GM19023 (cell line): ENCODE results near the gene JUNB.
"Not testable (repeated sequence)": the region's sequence is repeated elsewhere in the genome, so short reads cannot be mapped to it uniquely, and the experiment has no call there.

Experiments used
- ATAC-seq: cut with Tn5 transposase; IDR thresholded peaks from one replicate; pipeline ENCODE4 v1.9.1; 2021; ENCODE audit warnings: mild to moderate bottlenecking, moderate library complexity; ENCODE audit not compliant: unreplicated experiment

Gene JUNB

DNA sequence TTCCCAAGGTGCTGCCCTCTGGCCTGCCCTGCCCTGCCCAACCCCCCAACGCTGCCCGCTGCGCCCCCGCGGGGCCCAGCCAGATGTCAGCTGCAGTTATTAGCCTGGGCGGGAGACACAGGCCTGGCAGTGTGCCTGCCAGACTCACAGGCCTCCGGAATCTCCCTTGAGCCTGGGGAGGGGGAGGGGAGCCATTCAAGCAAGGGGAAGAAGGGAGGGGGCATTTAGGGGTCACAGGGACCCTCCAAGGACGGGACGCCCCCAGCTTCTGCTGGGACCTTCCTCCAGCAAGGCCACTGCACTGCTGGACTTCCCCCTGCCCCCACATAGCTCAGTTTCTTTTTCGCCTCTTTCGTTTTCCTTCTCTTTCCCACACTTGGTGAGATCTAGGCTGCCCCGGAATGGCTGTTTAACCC lies 2.6 kb upstream of the JUNB start:
- no peak for ATAC-seq

DNA sequence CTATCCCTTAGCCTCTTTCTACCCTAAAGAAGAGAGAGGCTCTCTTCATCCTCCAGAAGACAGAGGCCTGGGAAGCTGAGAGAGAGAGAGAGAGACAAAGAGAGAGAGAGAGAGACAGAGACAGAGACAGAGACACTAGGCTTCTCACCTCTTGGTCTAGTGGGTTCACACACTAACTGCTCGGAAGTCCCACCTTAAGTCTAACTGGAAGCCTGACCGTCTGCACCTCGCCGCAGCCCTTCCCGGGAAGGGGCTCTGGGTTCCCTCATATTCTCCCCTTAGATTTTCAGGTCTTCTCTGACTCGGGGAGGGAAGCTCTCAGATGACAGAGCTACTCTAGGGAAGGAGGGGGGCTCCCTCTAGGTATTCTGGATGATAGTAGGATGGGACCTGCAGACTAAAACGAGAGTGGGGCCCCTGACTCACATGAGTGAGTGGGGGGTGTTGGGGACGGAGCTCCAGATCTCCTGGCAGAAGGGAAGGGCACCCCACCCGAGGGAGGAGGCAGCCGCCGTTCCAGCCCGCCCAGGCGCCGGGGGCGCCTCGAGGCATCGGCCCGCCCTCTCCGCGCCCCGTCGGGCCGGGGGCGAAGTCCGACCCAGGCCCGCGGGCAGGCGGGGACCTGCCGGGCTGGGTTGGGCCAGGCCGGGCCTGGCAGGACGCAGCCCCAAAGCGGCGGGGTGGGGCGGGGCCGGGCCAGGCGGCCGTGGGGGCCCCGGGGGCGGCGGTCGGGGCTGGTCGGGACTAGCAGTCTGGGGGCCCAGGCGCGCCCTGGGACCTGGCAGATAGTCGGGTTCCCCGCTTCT lies 2.0 kb upstream of the JUNB start:
- no peak for ATAC-seq

DNA sequence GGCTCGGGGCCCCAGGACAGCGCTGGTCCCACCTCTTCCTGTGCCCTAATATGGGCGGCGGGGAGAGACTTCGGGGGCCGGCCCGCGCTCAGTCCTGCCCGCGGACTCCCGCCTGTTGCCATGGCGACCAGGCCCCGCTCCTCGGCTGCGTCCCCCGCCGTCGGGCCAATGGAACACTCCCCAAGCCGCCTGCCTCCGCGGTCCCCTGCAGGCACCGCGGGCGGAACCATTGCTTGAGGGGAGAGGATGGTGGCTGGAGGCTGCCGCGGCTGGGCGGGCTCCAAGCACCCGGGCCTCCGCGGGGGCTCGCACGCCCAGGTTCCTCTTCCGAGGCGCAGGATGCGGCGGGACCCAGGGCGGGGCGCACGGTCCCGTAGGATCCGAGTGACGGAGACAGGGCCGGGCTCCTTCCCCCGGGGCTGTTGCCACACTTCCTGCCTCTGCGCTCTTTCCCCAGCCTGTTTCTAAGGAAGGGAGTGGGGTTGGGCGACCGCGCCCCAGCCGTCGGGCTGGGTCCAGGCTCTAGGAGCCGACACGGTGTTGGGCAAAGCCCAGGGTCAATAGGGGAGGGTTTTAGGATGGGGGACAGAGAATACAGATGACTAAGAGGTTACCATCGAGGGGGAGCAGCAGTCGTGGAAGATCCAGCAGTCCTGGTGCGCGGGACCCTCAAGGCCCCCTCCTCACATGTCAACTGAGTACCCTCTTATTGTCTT lies 1.2 kb upstream of the JUNB start:
- peak; percentile 38 for ATAC-seq

DNA sequence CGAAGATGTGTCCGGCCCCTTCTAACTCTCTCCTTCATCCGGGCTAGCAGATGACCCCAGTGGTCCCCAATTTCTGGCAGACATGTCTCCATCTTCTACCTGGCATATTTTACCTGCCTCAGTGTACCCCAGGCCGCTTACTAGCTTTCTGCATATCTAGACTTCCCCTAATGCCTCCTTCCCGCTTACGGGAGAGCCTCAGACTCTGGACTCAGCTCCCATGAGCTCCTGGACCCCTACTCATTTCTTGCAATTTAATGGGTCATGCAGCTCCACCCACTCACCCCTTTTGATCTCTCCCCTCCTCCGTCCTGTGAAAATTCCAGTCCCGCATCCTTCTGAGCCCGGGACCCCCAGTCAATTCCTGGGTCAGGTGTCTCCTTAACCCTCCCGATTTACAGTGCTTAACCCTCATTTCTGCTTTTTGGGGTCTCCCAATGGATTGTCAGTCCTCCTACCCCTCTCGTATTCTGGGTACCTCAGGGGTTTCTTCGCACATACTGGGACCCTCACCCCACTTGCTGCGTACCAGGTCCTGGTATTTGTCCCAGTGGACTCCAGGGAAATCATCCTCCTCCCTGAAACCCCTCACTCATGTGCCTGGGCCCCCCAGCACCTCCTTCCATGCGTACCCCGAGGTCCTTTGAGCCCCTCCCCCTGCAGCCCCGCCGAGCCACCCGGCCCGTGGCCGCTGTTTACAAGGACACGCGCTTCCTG lies 500 bp upstream of the JUNB start:
- ATAC-seq: no peak

DNA sequence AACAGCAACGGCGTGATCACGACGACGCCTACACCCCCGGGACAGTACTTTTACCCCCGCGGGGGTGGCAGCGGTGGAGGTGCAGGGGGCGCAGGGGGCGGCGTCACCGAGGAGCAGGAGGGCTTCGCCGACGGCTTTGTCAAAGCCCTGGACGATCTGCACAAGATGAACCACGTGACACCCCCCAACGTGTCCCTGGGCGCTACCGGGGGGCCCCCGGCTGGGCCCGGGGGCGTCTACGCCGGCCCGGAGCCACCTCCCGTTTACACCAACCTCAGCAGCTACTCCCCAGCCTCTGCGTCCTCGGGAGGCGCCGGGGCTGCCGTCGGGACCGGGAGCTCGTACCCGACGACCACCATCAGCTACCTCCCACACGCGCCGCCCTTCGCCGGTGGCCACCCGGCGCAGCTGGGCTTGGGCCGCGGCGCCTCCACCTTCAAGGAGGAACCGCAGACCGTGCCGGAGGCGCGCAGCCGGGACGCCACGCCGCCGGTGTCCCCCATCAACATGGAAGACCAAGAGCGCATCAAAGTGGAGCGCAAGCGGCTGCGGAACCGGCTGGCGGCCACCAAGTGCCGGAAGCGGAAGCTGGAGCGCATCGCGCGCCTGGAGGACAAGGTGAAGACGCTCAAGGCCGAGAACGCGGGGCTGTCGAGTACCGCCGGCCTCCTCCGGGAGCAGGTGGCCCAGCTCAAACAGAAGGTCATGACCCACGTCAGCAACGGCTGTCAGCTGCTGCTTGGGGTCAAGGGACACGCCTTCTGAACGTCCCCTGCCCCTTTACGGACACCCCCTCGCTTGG lies 966 bp downstream of the JUNB start:
- no peak for ATAC-seq

DNA sequence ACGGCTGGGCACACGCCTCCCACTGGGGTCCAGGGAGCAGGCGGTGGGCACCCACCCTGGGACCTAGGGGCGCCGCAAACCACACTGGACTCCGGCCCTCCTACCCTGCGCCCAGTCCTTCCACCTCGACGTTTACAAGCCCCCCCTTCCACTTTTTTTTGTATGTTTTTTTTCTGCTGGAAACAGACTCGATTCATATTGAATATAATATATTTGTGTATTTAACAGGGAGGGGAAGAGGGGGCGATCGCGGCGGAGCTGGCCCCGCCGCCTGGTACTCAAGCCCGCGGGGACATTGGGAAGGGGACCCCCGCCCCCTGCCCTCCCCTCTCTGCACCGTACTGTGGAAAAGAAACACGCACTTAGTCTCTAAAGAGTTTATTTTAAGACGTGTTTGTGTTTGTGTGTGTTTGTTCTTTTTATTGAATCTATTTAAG lies 1.6 kb downstream of the JUNB start:
- ATAC-seq: no peak

DNA sequence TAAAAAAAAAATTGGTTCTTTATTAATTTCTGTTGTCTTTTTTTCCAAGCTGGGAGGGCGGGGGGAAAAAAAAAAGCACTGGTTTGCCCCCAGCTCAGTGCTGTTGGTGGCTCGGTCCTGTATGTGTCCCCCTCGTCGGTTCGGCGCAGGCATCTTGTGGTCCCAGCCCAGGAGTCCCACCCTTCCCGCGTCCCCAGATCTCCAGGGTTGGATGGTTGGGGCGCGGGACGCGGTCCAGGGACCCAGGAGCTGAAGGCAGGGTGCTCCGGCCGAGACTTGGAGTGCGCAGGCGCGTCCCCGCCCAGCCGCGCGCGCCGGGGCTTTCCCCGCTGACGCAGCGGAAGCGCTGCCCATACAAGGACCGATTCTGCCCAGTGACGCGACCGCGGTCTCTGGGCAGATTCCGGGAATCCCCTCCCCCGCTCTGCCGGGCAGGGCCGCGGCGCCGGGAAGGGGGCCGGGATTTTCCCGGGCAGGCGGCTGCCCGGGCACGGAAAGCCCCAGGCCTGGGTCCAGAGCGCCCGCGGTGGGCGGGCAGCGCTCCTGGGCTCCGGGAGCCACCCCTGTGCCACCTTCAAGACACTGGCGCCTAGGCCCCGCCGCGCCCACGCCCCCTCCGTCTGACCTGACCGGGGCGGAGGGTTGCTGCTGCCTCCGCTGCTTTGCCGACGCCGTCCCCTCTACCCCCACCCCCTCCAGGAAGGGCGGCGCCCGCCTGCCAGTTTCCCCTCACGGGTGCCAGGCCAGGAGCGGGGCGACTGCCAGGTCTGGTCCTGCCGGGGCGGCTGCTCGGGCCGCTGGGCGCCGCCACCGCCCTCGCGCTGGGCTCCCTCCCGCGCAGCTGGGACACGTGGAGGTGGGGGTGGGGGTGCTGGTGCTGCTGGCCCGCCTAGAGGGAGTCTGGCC lies 2.3 kb downstream of the JUNB start:
- peak; percentile 31 for ATAC-seq

DNA sequence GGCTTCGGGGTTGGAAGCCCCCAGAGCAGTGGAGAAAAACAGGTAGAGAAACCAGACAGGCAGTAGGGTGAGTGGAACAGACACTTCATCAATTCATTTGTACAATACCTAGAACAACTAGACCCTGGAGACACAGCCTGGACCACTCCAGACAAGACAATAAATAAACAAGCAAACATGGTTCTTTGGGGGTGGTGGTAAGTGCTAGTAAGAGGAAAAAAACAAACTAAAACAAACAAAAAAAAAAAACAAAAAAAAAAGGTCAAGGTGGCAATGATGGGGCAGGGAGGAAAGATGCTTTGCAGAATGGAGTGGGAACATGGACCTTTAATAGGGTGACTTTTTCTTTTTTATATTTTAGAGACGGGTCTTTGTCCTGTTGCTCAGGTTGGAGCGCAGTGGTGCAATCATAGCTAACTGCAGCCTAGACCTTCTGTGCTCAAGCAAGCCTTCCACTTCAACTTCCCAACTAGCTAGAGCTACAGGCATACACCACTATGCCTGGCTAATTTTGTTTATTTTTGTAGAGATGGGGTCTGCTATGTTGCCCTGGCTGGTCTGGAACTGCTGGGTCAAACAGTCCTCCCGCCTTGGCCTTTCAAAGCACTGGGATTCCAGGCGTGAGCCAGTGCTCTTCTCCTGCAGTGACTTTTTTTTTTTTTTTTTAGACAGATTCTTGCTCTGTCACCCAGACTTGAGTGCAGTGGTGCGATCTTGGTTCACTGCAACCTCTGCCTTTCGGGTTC lies 3.1 kb downstream of the JUNB start:
- no peak for ATAC-seq

DNA sequence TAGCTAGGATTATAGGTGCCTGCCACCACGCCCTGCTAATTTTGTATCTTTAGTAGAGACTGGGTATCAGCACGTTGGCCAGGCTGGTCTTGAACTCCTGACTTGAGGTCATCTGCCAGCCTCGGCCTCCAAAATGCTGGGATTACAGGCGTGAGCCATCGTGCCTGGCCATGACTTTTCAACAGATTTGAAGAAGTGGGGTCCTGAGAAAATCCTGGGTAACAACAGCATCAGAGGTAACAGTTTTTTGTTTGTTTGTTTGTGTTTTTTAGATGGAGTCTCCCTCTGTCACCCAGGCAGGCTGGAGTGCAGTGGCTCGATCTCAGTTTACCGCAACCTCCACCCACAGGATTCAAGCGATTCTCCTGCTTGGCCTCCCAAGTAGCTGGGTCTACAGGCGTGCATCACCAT lies 3.7 kb downstream of the JUNB start:
- ATAC-seq: no peak

DNA sequence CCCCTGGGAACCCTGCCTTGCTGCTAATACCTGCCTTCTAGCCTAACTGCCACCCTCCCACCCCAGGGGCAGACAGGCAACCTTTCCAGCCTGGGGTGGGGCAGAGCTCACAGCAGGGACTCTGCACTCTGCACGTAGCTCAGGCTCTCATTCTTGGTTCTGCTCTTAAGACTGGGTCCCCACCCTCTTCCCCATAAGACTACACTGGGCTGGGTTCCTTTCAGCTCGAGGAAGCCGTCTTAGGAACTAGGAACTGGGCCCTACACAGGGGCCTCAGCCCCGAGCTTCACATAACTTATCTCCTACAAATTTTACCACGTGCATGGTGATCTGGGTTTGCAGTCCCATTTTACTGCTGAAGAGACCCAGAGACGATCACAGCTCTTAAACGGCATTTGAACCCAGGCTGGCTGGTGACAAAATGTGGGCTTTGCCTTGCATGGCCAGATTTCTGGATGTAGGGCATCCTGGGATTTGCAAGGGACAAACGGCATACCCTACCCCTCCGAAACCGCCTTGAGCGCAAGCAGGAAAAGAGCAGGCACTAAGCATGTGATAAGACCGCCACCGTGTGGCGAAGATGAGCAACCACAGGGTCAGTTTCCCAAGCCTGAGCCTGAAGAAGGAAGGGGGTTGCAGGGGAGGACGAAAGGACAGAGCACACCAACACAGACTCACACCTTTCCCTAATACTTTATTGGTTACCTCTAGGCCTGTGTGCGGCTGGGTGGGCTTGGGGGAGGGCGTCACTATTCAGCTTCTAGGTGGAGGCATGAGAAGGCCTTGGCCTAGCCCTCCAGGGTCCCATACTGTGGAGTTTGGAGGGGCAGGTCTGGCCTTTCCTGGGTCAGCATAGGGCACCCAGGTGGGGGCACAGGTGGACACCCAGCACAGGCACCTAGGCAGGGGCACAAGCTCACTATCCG lies 5.1 kb downstream of the JUNB start:
- ATAC-seq: no peak

DNA sequence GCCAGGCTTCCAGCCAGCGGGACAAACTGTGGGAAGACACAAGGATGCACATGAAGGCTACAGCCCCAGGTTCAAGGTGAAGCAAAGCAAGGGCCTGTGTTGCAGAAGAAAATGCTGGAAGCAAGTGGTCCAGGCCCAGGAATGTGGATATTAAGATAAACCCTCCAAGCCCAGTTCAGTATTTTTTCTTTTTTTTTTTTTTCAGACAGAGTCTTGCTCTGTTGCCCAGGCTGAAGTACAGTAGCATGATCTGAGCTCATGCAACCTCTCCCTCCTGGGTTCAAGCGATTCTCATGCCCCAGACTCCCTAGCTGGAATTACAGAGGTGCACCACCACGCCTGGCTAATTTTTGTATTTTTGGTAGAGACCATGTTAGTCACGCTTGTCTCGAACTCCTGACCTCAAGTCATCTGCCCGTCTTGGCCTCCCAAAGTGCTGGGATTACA lies 5.9 kb downstream of the JUNB start:
- no peak for ATAC-seq

DNA sequence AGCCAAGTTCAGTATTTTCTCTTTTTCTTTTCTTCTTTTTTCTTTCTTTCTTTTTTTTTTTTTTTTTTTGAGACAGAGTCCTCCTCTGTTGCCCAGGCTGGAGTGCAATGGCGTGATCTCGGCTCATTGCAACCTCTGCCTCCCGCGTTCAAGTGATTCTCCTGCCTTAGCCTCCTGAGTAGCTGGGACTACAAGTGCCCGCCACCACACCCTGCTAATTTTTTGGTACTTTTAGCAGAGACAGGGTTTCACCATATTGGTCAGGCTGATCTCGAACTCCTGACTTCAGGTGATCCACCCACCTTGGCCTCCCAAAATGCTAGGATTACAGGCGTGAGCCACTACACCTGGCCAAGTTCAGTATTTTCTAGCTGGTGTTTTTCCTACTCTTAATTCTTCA lies 6.3 kb downstream of the JUNB start:
- ATAC-seq: not testable (repeated sequence)

DNA sequence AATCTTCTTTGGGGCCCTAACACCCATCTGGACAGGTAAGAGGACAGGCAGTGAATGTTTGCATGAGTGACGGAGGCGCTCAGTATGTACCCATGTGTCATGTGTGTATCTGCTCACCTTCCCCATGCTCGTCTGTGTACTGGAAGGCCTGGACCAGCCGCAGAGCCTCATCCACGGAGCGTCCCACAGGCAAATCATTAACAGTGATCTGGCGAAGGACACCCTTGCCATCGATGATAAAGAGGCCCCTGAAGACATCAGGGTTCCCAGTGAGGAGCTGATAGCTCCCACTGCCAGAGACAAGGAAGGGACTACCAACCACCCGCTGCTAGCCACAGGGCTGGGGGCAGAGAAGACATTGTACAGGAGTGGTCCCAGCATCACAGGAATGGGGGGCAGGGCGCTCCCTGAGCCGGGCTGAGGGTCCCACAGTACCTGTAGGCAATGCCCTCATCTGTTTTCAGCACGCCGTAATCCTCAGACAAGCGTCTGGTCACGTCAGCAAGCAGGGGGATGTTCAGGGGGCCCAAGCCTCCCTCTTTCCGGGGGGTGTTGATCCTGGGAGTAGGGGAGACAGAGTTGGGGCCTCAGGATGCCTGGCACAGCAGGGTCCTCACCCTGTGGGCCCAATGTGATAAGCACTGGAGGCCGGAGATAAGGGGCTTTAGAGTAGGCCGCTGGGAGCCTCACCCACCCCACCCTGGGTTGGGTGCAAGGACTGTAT lies 8.6 kb downstream of the JUNB start:
- no peak for ATAC-seq

DNA sequence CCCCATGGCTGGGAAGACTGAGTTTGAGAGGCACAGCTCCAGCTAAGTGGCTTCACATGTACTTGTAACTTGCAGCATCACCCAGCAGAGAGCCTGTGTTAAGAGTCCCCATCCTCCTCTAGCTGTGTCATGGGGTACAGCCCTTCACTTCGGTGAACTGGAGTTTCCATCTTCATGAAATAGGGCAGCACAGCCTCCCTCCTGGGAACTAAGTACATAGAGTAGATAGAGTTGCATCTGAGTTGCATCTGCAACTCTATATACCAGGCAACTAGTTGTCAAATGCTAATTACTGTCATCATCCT lies 9.1 kb downstream of the JUNB start:
- ATAC-seq: no peak

DNA sequence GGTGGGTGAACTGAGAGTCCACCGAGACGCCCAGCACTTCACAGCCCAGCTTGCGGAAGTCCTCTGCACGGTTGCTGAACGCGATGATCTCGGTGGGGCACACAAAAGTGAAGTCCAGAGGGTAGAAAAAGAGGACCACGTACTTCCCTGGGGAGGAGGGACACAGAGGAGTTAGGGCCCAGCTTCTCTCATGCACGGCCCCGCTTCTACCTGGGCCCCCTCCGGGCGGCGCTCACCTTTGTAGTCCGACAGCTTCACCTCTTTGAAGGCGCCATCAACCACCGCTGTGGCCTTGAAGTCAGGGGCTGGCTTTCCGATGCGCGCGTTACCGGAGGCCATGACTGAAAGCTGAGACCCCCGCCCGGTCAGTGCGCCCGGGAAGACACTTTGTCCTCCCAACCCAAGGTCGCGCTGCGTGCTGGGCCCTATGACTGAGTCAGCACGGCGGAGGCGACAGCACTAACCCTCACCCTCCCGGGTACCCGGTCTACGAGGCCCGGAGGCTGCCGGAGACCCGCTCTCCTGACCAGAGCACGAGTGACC lies 9.7 kb downstream of the JUNB start:
- ATAC-seq: no peak

DNA sequence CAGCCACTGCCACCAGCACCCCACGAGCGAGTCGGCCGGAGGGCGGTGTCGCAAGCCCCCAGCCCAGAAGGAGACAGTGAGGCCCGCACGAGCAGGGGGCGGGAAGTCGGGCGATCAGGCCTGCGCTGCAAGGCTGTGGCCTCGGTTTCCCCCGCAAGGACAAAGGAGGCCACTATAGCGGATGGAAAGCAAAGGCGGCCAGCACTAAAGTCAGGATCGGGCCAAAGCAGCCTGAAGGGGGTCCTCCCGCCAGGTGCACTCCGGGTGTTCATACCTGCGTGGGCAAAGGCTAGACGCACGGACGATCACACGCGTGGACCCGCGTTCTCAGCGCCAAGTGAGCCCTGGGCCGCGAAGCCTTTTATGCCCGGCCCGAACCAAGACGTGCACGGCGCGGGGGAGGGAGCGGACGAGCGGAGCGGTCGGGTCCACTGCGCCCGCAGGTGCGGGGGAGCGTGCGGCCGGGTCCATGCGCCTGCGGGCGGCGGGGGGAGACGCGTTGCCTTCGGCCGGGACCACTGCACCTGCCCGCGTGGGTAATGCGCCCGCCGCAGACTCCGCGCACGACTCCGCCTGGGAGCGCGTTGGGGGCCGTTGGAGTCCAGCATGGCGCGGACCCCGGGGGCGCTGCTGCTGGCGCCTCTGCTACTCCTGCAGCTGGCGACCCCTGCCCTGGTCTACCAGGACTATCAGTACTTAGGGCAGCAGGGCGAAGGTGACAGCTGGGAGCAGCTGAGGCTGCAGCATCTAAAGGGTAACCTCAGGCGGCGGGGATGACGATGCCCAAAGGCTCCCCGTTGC lies 10.4 kb downstream of the JUNB start, which contains the start of the genes PRDX2 and THSD8:
Gene PRDX2, minus strand, starts transcription at position 335 of the 801 bp plus-strand sequence. CDS start 539 bp downstream, outside the sequence.
Gene THSD8, plus strand, starts transcription at position 604 of the 801 bp plus-strand sequence. Its CDS starts 3 bp downstream, at position 607.
- ATAC-seq: no peak
